ENCODE measurements around the gene SSC5D.

DNA sequence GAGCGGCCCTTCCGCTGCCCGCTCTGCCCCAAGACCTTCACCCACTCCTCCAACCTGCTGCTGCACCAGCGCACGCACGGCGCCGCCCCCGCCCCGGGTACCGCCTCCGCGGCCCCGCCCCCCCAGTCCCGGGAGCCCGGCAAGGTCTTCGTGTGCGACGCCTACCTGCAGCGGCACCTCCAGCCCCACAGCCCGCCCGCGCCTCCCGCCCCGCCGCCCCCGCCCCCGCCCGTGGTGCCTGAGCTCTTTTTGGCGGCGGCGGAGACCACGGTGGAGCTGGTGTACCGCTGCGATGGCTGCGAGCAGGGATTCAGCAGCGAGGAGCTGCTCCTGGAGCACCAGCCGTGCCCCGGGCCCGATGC, 6.5 kb upstream of the SSC5D start:
- TF ChIP-seq POLR2AphosphoS5 (IDR thresholded peaks at IDR 0.05) (no peak), POLR2A (IDR thresholded peaks at IDR 0.05) (no peak)
- TF ChIP-seq, protein P1, sequence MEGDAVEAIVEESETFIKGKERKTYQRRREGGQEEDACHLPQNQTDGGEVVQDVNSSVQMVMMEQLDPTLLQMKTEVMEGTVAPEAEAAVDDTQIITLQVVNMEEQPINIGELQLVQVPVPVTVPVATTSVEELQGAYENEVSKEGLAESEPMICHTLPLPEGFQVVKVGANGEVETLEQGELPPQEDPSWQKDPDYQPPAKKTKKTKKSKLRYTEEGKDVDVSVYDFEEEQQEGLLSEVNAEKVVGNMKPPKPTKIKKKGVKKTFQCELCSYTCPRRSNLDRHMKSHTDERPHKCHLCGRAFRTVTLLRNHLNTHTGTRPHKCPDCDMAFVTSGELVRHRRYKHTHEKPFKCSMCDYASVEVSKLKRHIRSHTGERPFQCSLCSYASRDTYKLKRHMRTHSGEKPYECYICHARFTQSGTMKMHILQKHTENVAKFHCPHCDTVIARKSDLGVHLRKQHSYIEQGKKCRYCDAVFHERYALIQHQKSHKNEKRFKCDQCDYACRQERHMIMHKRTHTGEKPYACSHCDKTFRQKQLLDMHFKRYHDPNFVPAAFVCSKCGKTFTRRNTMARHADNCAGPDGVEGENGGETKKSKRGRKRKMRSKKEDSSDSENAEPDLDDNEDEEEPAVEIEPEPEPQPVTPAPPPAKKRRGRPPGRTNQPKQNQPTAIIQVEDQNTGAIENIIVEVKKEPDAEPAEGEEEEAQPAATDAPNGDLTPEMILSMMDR (IDR thresholded peaks at IDR 0.05 in 8 of 11, conservative IDR thresholded peaks at IDR 0.05 in 3 of 11), result no peak

Measured in spleen (tissue), 7 donors.